Measurements from ENCODE around the gene TRPC3. TPM values are rescaled to one million over a fixed set of nuclear protein-coding genes. Genes with fewer than 3 reads are reported as not detected.

TRPC3 gene
- total and polyA plus RNA-seq, 2 donors = 0.14 to 0.24 TPM

Other genes with a start within 250 kb of the TRPC3 start
- 0.24 TPM for gene SMIM43, start 186.9 kb downstream of the TRPC3 start, total RNA-seq
- gene SMIM43, start 186.9 kb downstream of the TRPC3 start, polyA plus RNA-seq = 0.43 TPM
- 66.3 TPM for gene EXOSC9, start 150.7 kb downstream of the TRPC3 start, total RNA-seq
- 33.4 TPM for gene EXOSC9, start 150.7 kb downstream of the TRPC3 start, polyA plus RNA-seq
- gene CCNA2, start 128.2 kb downstream of the TRPC3 start, total RNA-seq = 76.3 TPM
- gene CCNA2, start 128.2 kb downstream of the TRPC3 start, polyA plus RNA-seq = 8.8 TPM
- gene BBS7, start 81.6 kb downstream of the TRPC3 start, total RNA-seq = 13.4 TPM
- gene BBS7, start 81.6 kb downstream of the TRPC3 start, polyA plus RNA-seq = 7.7 TPM
- gene BLTP1, start 200.3 kb upstream of the TRPC3 start, total RNA-seq = 27.1 TPM
- 37.9 TPM for gene BLTP1, start 200.3 kb upstream of the TRPC3 start, polyA plus RNA-seq